ENCODE data around the gene COL23A1. TPM values are rescaled to one million over a fixed set of nuclear protein-coding genes. Genes with fewer than 3 reads are reported as not detected.

The COL23A1 gene
- polyA plus RNA-seq, 5 donors: 4.8 to 9.4 (median 8.2) TPM

- DNase-seq: no peak
These were observed 246.9 kb downstream of the COL23A1 start for GRCh38 chr5:178343306-178343705.

GRCh38 chr5:178341851-178342140 lies 248.4 kb downstream of the COL23A1 start:
- DNase-seq: no peak

GRCh38 chr5:178341091-178341850 lies 248.9 kb downstream of the COL23A1 start:
- no peak for DNase-seq

DNA sequence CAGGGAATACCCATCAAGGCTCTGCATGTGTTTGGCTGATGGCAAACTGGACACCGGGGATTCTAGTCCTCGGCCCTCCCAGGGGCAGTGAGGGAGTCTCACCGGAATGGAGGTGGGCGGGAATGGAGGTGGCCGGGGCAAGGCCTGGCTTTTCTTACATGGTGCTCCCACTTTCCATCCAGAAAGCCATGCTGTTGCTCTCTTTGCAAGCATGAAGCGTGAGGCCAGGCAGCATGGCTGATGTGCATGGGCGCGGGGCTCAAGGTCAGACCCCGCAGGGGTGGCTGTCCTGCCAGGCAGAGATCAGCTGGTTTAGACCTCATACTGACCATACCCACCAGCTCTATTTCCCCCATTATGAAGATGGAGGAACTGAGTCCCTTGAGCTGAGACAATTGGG lies 249.6 kb downstream of the COL23A1 start:
- DNase-seq: no peak

DNA sequence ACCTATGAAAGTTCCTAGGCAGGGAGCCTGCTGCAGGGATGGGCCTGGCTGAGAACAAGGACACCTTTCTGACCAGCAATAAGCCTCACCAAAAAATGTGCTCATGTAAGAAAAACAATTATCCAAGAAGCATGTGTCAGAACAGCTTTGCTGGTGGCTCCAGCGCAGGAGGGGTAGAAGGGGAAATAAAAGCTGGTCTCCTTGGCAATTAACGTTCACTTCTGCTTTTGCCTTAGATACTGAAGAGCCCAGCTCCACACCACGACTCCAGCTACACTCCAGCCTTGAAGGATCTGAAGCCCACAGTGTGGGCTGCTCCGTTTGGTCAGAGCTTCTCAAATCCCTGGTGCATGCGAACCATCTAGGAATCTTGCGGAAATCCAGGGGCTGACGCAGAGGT lies 250.0 kb downstream of the COL23A1 start:
- no peak for DNase-seq

- no peak for DNase-seq
These were observed 250.9 kb downstream of the COL23A1 start for GRCh38 chr5:178339272-178339671.

DNA sequence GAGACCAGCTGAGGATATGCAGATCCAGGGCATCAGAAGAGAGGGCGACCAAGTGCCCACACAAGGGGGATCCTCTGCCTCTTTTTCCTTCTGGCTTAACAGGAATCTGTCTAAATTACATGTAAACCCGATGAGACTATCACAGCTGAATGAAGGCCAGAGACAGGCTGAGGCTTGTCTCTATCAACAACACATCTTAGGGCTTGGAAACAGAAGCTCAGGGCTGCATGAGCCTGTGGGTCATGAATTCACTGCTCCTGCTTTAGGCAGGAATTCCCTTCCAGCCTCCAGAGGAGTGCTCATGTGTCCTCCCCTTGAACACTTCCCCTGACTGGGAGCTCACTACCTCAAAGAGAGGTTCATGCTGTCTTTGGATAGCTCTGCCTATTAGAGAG lies 251.4 kb downstream of the COL23A1 start:
- DNase-seq: no peak

DNA sequence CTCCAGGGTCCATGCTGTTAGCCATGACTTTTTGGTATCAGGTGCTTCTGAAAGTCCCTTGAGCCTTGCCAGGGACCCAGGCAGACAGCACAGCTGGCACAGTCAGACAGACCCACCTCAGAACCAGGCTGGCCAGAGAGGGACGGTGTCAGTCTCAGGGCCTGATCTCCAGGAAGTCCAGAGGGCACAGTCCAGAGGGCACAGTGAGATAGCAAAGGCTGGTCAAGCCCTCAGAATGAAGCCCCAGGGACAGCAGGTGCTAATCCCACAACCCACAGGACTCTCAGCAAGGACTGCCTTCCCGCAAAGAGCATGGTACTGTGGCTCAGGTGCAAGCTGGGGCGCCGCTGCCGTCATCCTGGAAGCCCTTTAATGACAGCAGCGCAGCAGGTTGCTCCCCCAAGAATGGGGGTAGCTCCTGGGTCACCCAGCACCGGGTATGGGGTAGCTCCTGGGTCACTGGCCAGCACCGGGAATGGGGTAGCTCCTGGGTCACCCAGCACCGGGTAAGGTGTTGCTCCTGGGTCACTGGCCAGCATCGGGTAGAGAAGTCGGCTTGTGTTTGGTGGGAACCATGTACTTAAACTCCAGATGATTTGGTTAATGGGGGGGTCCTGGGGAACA lies 252.0 kb downstream of the COL23A1 start:
- DNase-seq: no peak

DNA sequence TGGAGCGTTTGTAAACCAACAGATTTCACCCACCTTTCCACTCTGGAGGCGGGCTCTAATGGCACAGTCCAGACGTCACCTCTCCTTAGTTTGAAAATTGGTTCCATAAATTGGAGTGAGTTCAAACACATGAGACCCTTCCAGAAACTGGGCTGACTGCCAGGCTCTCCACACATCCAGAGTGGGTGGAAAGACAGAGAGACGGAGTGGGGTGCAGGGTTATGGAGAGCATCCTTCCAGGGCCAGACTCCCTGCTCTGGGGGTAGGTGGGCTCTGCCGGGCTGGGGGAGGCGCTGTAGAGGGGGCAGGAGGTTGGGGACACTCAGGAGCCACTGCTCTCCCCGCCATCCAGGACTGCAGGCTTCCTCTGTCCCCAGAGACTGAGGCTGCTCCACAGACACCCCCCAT lies 252.9 kb downstream of the COL23A1 start:
- no peak for DNase-seq

DNA sequence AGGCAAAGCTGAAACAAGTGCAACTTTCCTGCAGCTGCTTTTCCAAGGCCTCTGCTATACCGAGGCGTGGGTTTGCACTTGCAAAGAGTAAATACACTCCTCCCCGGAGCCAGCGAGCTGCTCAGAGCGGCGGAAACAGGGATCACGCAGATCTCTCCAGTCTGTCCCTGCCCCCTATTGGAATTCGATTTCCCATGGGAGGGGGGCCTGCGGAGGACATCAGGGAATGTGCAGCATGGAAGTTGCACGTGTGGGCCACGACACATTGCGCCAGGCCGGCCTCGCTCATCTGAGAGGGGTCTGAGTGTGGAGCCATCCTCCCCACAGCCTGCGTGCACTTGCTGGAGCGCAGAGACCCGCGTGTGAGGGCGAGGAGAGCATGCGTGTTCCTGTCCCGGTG lies 253.3 kb downstream of the COL23A1 start:
- DNase-seq: no peak

DNA sequence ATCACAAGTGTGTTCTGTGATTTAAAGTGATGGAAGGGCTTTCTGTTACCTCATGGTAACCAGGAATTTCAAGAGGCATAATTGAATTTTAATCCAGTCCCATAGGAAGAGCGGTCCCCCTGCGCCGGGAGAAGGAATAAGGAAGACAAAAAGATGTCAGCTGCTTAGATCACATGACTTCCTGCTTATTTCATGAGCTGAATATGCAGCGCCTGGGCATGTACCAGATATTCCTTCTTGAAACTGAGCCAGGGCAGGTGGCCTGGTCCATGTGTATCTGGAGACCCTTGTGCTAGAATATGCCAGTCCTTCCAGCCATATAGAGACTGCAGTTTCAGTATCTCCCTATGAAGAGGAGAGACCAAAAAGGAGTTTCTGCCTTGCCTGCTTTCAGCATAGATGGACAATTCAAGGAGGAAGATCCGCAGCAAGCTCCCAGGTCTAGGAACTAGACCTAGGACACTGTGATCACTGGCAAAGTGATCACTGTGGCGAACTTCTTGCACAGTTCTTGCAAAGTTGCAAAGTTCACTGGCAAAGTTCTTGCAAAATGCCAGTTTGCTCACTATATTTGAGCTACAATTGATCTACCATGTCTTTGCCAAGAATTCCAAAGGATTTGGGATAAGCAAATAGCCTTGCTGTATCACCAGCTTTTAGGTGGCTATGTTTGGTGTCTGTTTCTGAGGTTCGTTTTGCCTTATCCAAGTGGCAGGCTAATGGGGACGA lies 254.7 kb downstream of the COL23A1 start:
- DNase-seq: no peak

DNA sequence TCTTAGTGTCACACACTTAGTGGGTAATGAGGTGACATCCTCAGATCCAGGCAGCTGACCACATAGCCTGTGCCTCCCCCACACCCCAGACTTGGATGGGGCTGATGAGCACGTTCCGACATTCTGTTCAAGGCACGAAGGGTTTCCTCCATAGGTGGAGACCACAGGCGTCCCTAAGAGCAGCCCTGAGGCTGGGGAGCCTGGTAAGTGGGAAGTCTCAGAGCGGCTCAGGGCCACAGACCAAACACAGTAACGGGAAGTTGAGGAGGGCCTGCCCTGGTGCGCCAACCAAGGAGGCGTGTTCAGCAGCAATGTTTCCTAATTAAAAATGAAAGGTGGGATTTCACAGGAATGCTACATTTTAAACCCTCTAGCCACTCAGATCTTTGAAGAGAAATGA lies 255.3 kb downstream of the COL23A1 start:
- DNase-seq: no peak

DNA sequence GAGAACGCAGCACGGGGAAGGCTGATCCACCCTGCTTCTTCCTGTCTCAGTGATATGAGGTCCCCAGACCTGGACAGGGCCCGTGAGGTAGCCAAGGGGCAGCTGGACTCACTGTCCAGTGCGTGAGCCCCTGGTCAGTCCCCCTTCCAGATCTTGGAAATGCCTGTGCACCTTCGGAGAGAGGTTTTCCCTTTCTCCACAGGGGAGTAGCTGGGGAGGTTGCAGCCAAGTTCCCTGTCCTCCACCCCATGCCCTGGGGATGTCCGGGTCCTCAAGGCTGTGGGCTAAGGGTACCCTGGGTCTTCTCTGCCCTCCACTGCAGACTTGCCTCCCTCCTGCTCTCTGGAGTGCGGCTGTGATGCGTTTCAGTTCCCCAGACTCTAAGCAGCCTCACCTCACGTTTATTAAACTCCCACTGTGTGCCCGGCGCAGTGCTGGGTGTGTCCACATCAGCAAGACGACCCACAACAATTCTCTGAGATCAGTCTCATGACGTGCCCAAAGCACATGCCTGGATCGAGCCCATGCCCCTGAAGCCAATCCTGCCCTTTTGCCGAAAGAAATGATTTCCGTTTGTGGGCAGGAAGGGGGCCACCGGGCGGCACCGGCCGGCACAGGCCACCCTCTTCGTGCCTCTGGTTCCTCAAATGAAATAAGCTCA lies 256.2 kb downstream of the COL23A1 start:
- no peak for DNase-seq

- no peak for DNase-seq
These were observed 258.0 kb downstream of the COL23A1 start for GRCh38 chr5:178332210-178332641.

- DNase-seq: peak; percentile 70 to 72
These were observed 258.6 kb downstream of the COL23A1 start for GRCh38 chr5:178331491-178331996.

DNA sequence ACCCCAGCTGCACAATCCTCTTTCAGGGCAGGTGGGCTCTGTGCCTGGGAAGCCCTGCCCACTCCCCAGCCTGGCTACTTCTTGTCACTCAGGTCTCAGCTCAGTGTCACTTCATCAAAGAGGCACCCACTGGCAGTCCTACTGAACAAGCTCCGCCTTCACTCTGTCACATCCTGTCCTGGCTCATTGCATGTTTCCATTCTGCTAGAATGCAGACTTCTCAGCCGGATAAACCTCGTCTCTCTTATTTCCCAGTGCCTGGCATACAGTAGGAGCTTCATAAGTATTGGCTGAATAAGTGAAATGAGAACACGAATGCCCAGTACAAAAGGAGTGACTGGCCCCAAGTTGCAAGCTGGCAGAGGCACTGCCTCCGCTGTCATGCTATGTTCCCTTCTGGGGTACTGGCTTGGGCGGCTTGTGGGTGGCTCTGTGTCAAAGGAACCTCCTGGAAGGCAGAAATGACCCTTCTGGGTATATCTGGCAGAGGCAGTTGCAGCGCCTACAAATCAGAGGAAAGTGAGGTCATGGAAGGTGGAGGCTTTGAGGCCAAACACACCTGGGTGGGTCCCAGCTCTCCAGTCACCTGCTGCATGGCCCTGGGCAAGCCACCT lies 259.3 kb downstream of the COL23A1 start:
- DNase-seq: no peak

GRCh38 chr5:178328826-178329730 lies 261.1 kb downstream of the COL23A1 start:
- DNase-seq: no peak

GRCh38 chr5:178327931-178328711 lies 262.1 kb downstream of the COL23A1 start:
- no peak for DNase-seq

GRCh38 chr5:178327446-178327845 lies 262.7 kb downstream of the COL23A1 start:
- no peak for DNase-seq

DNA sequence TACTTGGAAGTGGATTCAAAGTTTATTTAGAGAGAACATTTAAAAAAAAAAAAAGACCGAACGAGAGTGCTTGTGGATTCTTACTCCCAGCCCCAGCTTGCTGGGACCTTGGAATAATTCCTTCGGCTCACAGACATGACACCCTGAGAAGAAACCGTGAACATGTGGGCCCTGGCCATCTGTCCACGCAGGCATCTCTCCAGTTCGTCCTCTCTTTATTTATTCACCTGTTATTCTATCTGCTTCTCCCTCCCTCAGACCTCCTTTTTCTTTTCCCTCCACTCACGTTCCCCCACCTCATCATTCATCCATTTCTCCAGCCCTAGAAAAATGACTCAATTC lies 263.8 kb downstream of the COL23A1 start:
- DNase-seq: no peak
